GM12892 (cell line): ENCODE results near the gene SNRPD3.

Experiments
- POLR2A ChIP-seq: IDR thresholded peaks from 2 replicates; pipeline ENCODE4 v1.6.1; 2011; ENCODE audit warnings: low read depth, low read length, control low read depth
- POLR2AphosphoS5 ChIP-seq: IDR thresholded peaks from 2 replicates; pipeline ENCODE4 v1.6.1; 2011; ENCODE audit warnings: low read depth, low read length, control low read depth
- TAF1 ChIP-seq: IDR thresholded peaks from 2 replicates; pipeline ENCODE4 v1.6.1; 2011; ENCODE audit warnings: low read depth, mild to moderate bottlenecking, control low read depth, low read length, borderline replicate concordance

GRCh38 chr22:24541681-24542515 lies 13.9 kb upstream of the SNRPD3 start:
- no peak for TF ChIP-seq POLR2A
- TF ChIP-seq POLR2AphosphoS5, result no peak
- no peak for TF ChIP-seq TAF1
